Measurements from ENCODE around the gene NSDHL. TPM values are rescaled to one million over a fixed set of nuclear protein-coding genes. Genes with fewer than 3 reads are reported as not detected.
A peak's percentile ranks its signal among the peaks of the same experiment; 100 is the strongest.

NSDHL gene
- total and polyA plus RNA-seq, 7 donors: 5.3 to 18.7 (median 9.1) TPM

- Histone ChIP-seq H3K9me3 (no peaks in the 10 kb centered on the region), H3K27ac (no peak overlapping the region), H3K4me3 (no peak overlapping the region), H3K36me3 (ENCODE audit: insufficient read depth in 1 of 2, low read depth in 1 of 2) (no peaks in the 10 kb centered on the region), H3K4me1 (no peaks in the 10 kb centered on the region), H3K27me3 (ENCODE audit: insufficient read depth in 3 of 3, low read length in 2 of 3) (peaks cover 0 to 5% (median 0%) of the 10 kb centered on the region in 3 donors)
- DNase-seq (no peak), ATAC-seq (no peak)
- intact Hi-C loops (cut with DNase I): no loop called here
- WGBS, 3 donors: 67 to 69% (median 69%) methylated on average over 4 to 6 of the region's 6 CpGs
- no peak for TF ChIP-seq CTCF (IDR thresholded peaks at IDR 0.05)
Measured at GRCh38 chrX:152913910-152914309, 83.0 kb downstream of the NSDHL start.

GRCh38 chrX:152915541-152916241, 84.8 kb downstream of the NSDHL start:
- WGBS, 3 donors: 46 to 60% (median 47%) methylated on average over 8 to 13 of the region's 13 CpGs
- ATAC-seq (peak in 2 of 4 donors; percentile 34 to 38), DNase-seq (no peak)
- H3K36me3 ChIP-seq (ENCODE audit: insufficient read depth in 1 of 2, low read depth in 1 of 2): no peaks in the 10 kb centered on the region
- intact Hi-C loops (cut with DNase I): no loop called here
- peak; percentile 15 for TF ChIP-seq CTCF (IDR thresholded peaks at IDR 0.05)
- no peak overlapping the region for H3K4me3 ChIP-seq
- no peaks in the 10 kb centered on the region for H3K4me1 ChIP-seq
- no peak overlapping the region for H3K27ac ChIP-seq
- no peaks in the 10 kb centered on the region for H3K9me3 ChIP-seq
- peaks cover 0 to 5% (median 0%) of the 10 kb centered on the region in 3 donors for H3K27me3 ChIP-seq (ENCODE audit: insufficient read depth in 3 of 3, low read length in 2 of 3)

- no peaks in the 10 kb centered on the region for H3K4me1 ChIP-seq
- no peak overlapping the region for H3K27ac ChIP-seq
- no peak for TF ChIP-seq CTCF (IDR thresholded peaks at IDR 0.05)
- intact Hi-C loops (cut with DNase I): no loop called here
- DNase-seq: no peak
- H3K36me3 ChIP-seq (ENCODE audit: insufficient read depth in 1 of 2, low read depth in 1 of 2): no peaks in the 10 kb centered on the region
- no peak for ATAC-seq
- H3K9me3 ChIP-seq: no peaks in the 10 kb centered on the region
- no peak overlapping the region for H3K4me3 ChIP-seq
- WGBS, 3 donors: 47 to 62% (median 51%) methylated on average over 14 to 21 of the region's 21 CpGs
- H3K27me3 ChIP-seq (ENCODE audit: insufficient read depth in 3 of 3, low read length in 2 of 3): peaks cover 0 to 5% (median 0%) of the 10 kb centered on the region in 3 donors
Measured at GRCh38 chrX:152917656-152918579, 87.1 kb downstream of the NSDHL start.

- ATAC-seq (no peak), DNase-seq (no peak)
- 68 to 80% (median 72%) methylated on average over 5 to 7 of the region's 7 CpGs for WGBS, 3 donors
- no peaks in the 10 kb centered on the region for H3K4me1 ChIP-seq
- H3K27ac ChIP-seq: no peak overlapping the region
- H3K9me3 ChIP-seq: no peaks in the 10 kb centered on the region
- H3K36me3 ChIP-seq (ENCODE audit: insufficient read depth in 1 of 2, low read depth in 1 of 2): no peaks in the 10 kb centered on the region
- no peak overlapping the region for H3K4me3 ChIP-seq
- intact Hi-C loops (cut with DNase I): no loop called here
- H3K27me3 ChIP-seq (ENCODE audit: insufficient read depth in 3 of 3, low read length in 2 of 3): peaks cover 0 to 5% (median 0%) of the 10 kb centered on the region in 3 donors
- no peak for TF ChIP-seq CTCF (IDR thresholded peaks at IDR 0.05)
Measured at GRCh38 chrX:152918707-152919106, 87.8 kb downstream of the NSDHL start.

Other genes with a start within 250 kb of the NSDHL start
- gene GABRQ, start 193.2 kb upstream of the NSDHL start, total RNA-seq: not detected
- gene GABRQ, start 193.2 kb upstream of the NSDHL start, polyA plus RNA-seq: not detected
- gene MAGEA3, start 132.3 kb upstream of the NSDHL start, total RNA-seq: not detected
- not detected for gene MAGEA3, start 132.3 kb upstream of the NSDHL start, polyA plus RNA-seq
- gene CSAG2, start 121.8 kb upstream of the NSDHL start, total RNA-seq: not detected
- not detected for gene CSAG2, start 121.8 kb upstream of the NSDHL start, polyA plus RNA-seq
- gene MAGEA2B, start 116.4 kb upstream of the NSDHL start, total RNA-seq: not detected
- gene MAGEA2B, start 116.4 kb upstream of the NSDHL start, polyA plus RNA-seq: not detected
- gene CSAG1, start 97.3 kb upstream of the NSDHL start, total RNA-seq: not detected
- gene CSAG1, start 97.3 kb upstream of the NSDHL start, polyA plus RNA-seq: under 1 TPM in 1 of 3 donors, not detected in 2; 0.04 TPM
- gene MAGEA12, start 97.3 kb upstream of the NSDHL start, total RNA-seq: not detected
- gene MAGEA12, start 97.3 kb upstream of the NSDHL start, polyA plus RNA-seq: not detected
- gene MAGEA2, start 77.2 kb upstream of the NSDHL start, total RNA-seq: not detected
- gene MAGEA2, start 77.2 kb upstream of the NSDHL start, polyA plus RNA-seq: not detected
- not detected for gene CSAG3, start 71.8 kb upstream of the NSDHL start, total RNA-seq
- not detected for gene CSAG3, start 71.8 kb upstream of the NSDHL start, polyA plus RNA-seq
- gene MAGEA6, start 61.4 kb upstream of the NSDHL start, total RNA-seq: not detected
- not detected for gene MAGEA6, start 61.4 kb upstream of the NSDHL start, polyA plus RNA-seq
- gene CETN2, start 306 bp upstream of the NSDHL start, total RNA-seq: 10 to 100 TPM in 3 of 4 donors, 1 to 10 TPM in 1; 9.2 to 15.0 (median 12.4) TPM
- gene CETN2, start 306 bp upstream of the NSDHL start, polyA plus RNA-seq: 10 to 100 TPM; 15.4 to 29.8 (median 16.2) TPM
- 1 to 10 TPM; 1.3 to 1.5 (median 1.4) TPM for gene ZNF185, start 67.0 kb downstream of the NSDHL start, total RNA-seq
- gene ZNF185, start 67.0 kb downstream of the NSDHL start, polyA plus RNA-seq: 1 to 10 TPM in 1 of 3 donors, under 1 TPM in 2; 0.79 to 1.1 (median 0.79) TPM
- gene PNMA5, start 163.1 kb downstream of the NSDHL start, total RNA-seq: not detected
- not detected for gene PNMA5, start 163.1 kb downstream of the NSDHL start, polyA plus RNA-seq
- under 1 TPM in 3 of 4 donors, not detected in 1; 0.10 to 0.69 (median 0.30) TPM for gene PNMA3, start 225.4 kb downstream of the NSDHL start, total RNA-seq
- gene PNMA3, start 225.4 kb downstream of the NSDHL start, polyA plus RNA-seq: under 1 TPM; 0.03 to 0.04 (median 0.04) TPM
- gene PNMA6A, start 241.4 kb downstream of the NSDHL start, total RNA-seq: 1 to 10 TPM in 1 of 4 donors, under 1 TPM in 3; 0.17 to 1.3 (median 0.29) TPM
- under 1 TPM; 0.09 to 0.31 (median 0.20) TPM for gene PNMA6A, start 241.4 kb downstream of the NSDHL start, polyA plus RNA-seq